Astrocyte (in vitro differentiated cells and primary cell): ENCODE measurements around the gene NSMF. TPM values are rescaled to one million over a fixed set of nuclear protein-coding genes. Genes with fewer than 3 reads are reported as not detected.
A peak's percentile ranks its signal among the peaks of the same experiment; 100 is the strongest.

Experiments
- DNase-seq: peaks from one replicate; pipeline ENCODE4 v3.0.0-alpha.2; 2010; ENCODE audit warnings: low read depth
- FAIRE-seq: peaks from 2 replicates; lab custom pipeline; 2011; peaks lifted over from hg19 to GRCh38; lab: Jason Lieb, UNC
- H2AFZ ChIP-seq: 2 replicates; pipeline ENCODE4 v1.6.0; 2012; ENCODE audit warnings: low read depth, low read length, inconsistent platforms
- H3K27ac ChIP-seq: 2 replicates; pipeline ENCODE4 v1.5.1; 2011; ENCODE audit warnings: low read depth, low read length, inconsistent platforms
- H3K27me3 ChIP-seq: 2 replicates; pipeline ENCODE4 v1.6.0; 2011; ENCODE audit warnings: low read length, inconsistent platforms; ENCODE audit not compliant: insufficient read depth
- H3K36me3 ChIP-seq: 2 replicates; pipeline ENCODE4 v1.5.1; 2011; ENCODE audit warnings: low read length, inconsistent platforms; ENCODE audit not compliant: insufficient read depth
- H3K4me1 ChIP-seq: 2 replicates; pipeline ENCODE4 v1.5.1; 2011; ENCODE audit warnings: low read length, inconsistent platforms; ENCODE audit not compliant: insufficient read depth
- H3K4me2 ChIP-seq: 2 replicates; pipeline ENCODE4 v1.6.0; 2012; ENCODE audit warnings: low read length, inconsistent platforms
- H3K4me3 ChIP-seq: 2 replicates; pipeline ENCODE4 v1.5.1; 2011; ENCODE audit warnings: low read depth, mild to moderate bottlenecking, low read length, inconsistent platforms; ENCODE audit not compliant: insufficient read depth
- H3K79me2 ChIP-seq: 2 replicates; pipeline ENCODE4 v1.6.0; 2012; ENCODE audit warnings: mild to moderate bottlenecking, low read length, inconsistent platforms; ENCODE audit not compliant: insufficient read depth
- H3K9ac ChIP-seq: 2 replicates; pipeline ENCODE4 v1.6.0; 2012; ENCODE audit warnings: mild to moderate bottlenecking, low read length, inconsistent platforms
- H3K9me3 ChIP-seq: 2 replicates; pipeline ENCODE4 v1.5.1; 2012; ENCODE audit warnings: low read depth, mild to moderate bottlenecking, low read length, inconsistent platforms; ENCODE audit not compliant: insufficient read depth
- H4K20me1 ChIP-seq: 2 replicates; pipeline ENCODE4 v1.6.0; 2012; ENCODE audit warnings: low read length, inconsistent platforms; ENCODE audit not compliant: insufficient read depth
- H3K27ac Mint-ChIP-seq: one replicate; pipeline ENCODE4 v1.8.0; 2021; ENCODE audit warnings: mild to moderate bottlenecking, mixed read lengths; ENCODE audit not compliant: unreplicated experiment
- H3K27me3 Mint-ChIP-seq: one replicate; pipeline ENCODE4 v1.8.0; 2021; ENCODE audit warnings: low read depth, mixed read lengths; ENCODE audit not compliant: unreplicated experiment
- H3K36me3 Mint-ChIP-seq: one replicate; pipeline ENCODE4 v1.8.0; 2021; ENCODE audit warnings: low read depth, mixed read lengths; ENCODE audit not compliant: unreplicated experiment
- H3K4me1 Mint-ChIP-seq: one replicate; pipeline ENCODE4 v1.8.0; 2021; ENCODE audit warnings: low read depth, mixed read lengths; ENCODE audit not compliant: unreplicated experiment
- H3K4me3 Mint-ChIP-seq: one replicate; pipeline ENCODE4 v1.8.0; 2021; ENCODE audit warnings: mild to moderate bottlenecking, moderate library complexity, mixed read lengths; ENCODE audit not compliant: unreplicated experiment
- H3K9me3 Mint-ChIP-seq: one replicate; pipeline ENCODE4 v1.8.0; 2021; ENCODE audit warnings: mild to moderate bottlenecking, mixed read lengths; ENCODE audit not compliant: unreplicated experiment
- EZH2 ChIP-seq: IDR thresholded peaks from 2 replicates; pipeline ENCODE4 v1.6.1; 2012; ENCODE audit warnings: mild to moderate bottlenecking, low read length, inconsistent platforms; ENCODE audit not compliant: insufficient read depth
- total RNA-seq: library from RNA; stranded (reverse); gene quantifications from 2 replicates; pipeline ENCODE4 v1.2.1, GENCODE V29; 2021
- TF ChIP-seq, protein P1 (sequence below): IDR thresholded peaks from 2 replicates; pipeline ENCODE4 v1.5.1; 2011; ENCODE audit warnings: low read depth, mild to moderate bottlenecking, inconsistent platforms, low read length, moderate library complexity; ENCODE audit not compliant: insufficient read depth

Gene NSMF
- total RNA-seq, 1 donor from 2014 or later = 50.5 TPM

DNA sequence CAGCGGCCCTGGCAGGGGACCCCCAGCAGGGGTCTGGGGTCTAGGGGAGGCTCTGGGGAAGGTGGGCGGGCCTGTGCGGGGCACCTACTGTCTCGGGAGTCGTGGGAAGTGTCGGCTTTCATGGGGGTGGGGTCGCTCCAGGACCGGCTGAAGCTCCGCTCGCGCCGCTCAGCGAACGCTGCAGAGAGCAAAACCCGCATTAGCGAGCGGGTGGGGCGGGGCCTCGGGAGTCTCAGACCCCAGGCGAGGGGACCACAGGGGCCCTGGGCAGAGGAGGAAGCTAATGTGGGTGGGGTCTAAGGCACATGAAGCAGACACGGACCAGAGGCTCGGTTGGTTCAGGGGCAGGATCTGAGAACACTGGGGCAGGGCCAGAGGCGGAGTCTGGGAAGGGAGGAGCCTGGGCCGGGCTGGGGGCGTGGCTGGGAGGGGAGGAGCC is 5.5 kb downstream of the NSMF start:
- peak overlapping the region; percentile 41 for H3K27ac Mint-ChIP-seq
- peaks cover 10% of the 10 kb centered on the region for H3K4me1 Mint-ChIP-seq
- no peaks in the 10 kb centered on the region for H3K79me2 ChIP-seq
- H3K36me3 Mint-ChIP-seq = peaks cover 3% of the 10 kb centered on the region
- no peak overlapping the region for H2AFZ ChIP-seq
- no peak overlapping the region for H3K9ac ChIP-seq
- no peaks in the 10 kb centered on the region for H3K9me3 ChIP-seq
- H3K4me2 ChIP-seq = peak overlapping the region; percentile 73
- DNase-seq = no peak
- H3K4me1 ChIP-seq = peaks cover 44% of the 10 kb centered on the region
- TF ChIP-seq EZH2 = no peak
- TF ChIP-seq, protein P1, sequence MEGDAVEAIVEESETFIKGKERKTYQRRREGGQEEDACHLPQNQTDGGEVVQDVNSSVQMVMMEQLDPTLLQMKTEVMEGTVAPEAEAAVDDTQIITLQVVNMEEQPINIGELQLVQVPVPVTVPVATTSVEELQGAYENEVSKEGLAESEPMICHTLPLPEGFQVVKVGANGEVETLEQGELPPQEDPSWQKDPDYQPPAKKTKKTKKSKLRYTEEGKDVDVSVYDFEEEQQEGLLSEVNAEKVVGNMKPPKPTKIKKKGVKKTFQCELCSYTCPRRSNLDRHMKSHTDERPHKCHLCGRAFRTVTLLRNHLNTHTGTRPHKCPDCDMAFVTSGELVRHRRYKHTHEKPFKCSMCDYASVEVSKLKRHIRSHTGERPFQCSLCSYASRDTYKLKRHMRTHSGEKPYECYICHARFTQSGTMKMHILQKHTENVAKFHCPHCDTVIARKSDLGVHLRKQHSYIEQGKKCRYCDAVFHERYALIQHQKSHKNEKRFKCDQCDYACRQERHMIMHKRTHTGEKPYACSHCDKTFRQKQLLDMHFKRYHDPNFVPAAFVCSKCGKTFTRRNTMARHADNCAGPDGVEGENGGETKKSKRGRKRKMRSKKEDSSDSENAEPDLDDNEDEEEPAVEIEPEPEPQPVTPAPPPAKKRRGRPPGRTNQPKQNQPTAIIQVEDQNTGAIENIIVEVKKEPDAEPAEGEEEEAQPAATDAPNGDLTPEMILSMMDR = no peak
- no peaks in the 10 kb centered on the region for H3K9me3 Mint-ChIP-seq
- H3K4me3 Mint-ChIP-seq = peak overlapping the region; percentile 45
- no peaks in the 10 kb centered on the region for H3K27me3 ChIP-seq
- H4K20me1 ChIP-seq = peaks cover 51% of the 10 kb centered on the region
- FAIRE-seq = no peak
- peaks cover 3% of the 10 kb centered on the region for H3K36me3 ChIP-seq
- no peak overlapping the region for H3K27ac ChIP-seq
- H3K27me3 Mint-ChIP-seq = no peaks in the 10 kb centered on the region
- H3K4me3 ChIP-seq = no peak overlapping the region

DNA sequence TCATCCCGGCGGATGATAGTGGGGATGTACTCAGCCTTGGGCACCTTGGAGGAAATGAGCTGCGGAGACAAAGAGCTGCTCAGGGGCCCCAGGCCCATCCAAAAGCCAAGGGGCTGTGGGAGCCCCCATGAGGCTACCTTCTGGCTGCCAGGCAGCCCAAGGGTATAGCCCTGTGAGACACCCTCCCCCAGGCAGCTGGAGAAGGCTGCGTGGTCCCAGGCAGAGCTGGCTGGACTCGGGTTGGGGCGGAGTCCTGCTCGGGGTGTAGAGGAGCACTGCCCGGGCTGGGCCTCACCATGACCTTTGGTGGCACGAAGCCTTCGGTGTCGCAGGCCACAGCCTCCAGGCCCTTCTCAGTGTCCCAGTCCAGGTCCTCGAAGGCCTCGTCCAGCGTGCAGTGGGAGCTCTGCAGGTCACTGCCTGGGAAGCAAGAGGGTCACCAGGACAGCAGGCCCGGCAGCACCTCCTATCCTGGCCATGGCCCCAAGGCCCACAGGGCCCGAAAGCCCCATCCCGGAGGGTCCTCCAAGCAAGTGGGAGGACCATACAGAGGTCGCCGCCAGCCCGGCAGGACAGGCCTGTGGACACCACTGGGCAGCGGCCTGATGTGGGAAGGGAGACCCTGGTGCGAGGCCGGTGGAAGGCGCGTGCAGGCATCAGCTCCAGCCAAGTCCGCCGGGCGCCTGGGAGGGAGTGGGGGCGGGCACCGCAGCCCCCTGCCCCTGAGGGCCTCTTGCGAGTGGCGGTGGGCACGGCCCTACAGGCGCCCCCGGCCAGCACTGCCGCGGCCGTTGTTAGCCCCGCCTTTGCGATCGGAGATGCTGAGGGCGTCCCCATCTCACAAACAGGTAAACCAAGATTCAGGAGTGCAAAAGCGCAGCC is 6.1 kb downstream of the NSMF start:
- no peak overlapping the region for H2AFZ ChIP-seq
- H3K9ac ChIP-seq = no peak overlapping the region
- H3K9me3 ChIP-seq = no peaks in the 10 kb centered on the region
- no peaks in the 10 kb centered on the region for H3K79me2 ChIP-seq
- no peak for DNase-seq
- no peaks in the 10 kb centered on the region for H3K9me3 Mint-ChIP-seq
- no peak for TF ChIP-seq EZH2
- TF ChIP-seq, protein P1 = no peak
- no peak overlapping the region for H3K27ac ChIP-seq
- H3K27me3 ChIP-seq = no peaks in the 10 kb centered on the region
- peaks cover 38% of the 10 kb centered on the region for H3K4me1 ChIP-seq
- H3K4me3 ChIP-seq = no peak overlapping the region
- H4K20me1 ChIP-seq = peaks cover 48% of the 10 kb centered on the region
- peaks cover 10% of the 10 kb centered on the region for H3K4me1 Mint-ChIP-seq
- peak overlapping the region; percentile 73 for H3K4me2 ChIP-seq
- H3K4me3 Mint-ChIP-seq = no peak overlapping the region
- H3K27ac Mint-ChIP-seq = no peak overlapping the region
- H3K36me3 Mint-ChIP-seq = peaks cover 3% of the 10 kb centered on the region
- H3K36me3 ChIP-seq = peaks cover 3% of the 10 kb centered on the region
- H3K27me3 Mint-ChIP-seq = no peaks in the 10 kb centered on the region
- no peak for FAIRE-seq
